GM23338 (cell line): ENCODE data around the gene FBRSL1. TPM values are rescaled to one million over a fixed set of nuclear protein-coding genes. Genes with fewer than 3 reads are reported as not detected.

Source experiments
- ATAC-seq: fragments of 200-7000 bp; cut with Tn5 transposase; 3 replicates; pipeline ENCODE4 v1.9.1; 2020
- DNase-seq: peaks from one replicate; pipeline ENCODE4 v3.0.0-alpha.2; 2015; ENCODE audit warnings: low spot score
- H2AFZ ChIP-seq: fragments of 200-600 bp; sonication (generic); 2 replicates; pipeline ENCODE4 v1.8.0; 2016; ENCODE audit warnings: antibody characterized with exemption, mild to moderate bottlenecking, moderate library complexity
- H3F3A ChIP-seq: fragments of 200-600 bp; sonication (generic); replicated peaks from 2 replicates; pipeline ENCODE4 v1.8.0; 2017; ENCODE audit warnings: antibody characterized with exemption, mixed run types, low read depth
- H3K27ac ChIP-seq: fragments of 200-600 bp; sonication (generic); 2 replicates; pipeline ENCODE4 v1.6.1; 2016; ENCODE audit warnings: low read depth
- H3K27me3 ChIP-seq: fragments of 200-600 bp; sonication (generic); 2 replicates; pipeline ENCODE4 v1.8.0; 2016; ENCODE audit warnings: mild to moderate bottlenecking, mixed run types, moderate library complexity; ENCODE audit not compliant: insufficient read depth
- H3K36me3 ChIP-seq: fragments of 200-600 bp; sonication (generic); 2 replicates; pipeline ENCODE4 v1.8.0; 2016; ENCODE audit warnings: mild to moderate bottlenecking; ENCODE audit not compliant: insufficient read depth
- H3K4me1 ChIP-seq: fragments of 200-600 bp; sonication (generic); 2 replicates; pipeline ENCODE4 v1.8.0; 2016; ENCODE audit warnings: mild to moderate bottlenecking, moderate library complexity; ENCODE audit not compliant: insufficient read depth
- H3K4me2 ChIP-seq: fragments of 200-600 bp; sonication (generic); 2 replicates; pipeline ENCODE4 v1.7.1; 2017; ENCODE audit warnings: mixed run types
- H3K4me3 ChIP-seq: fragments of 200-600 bp; sonication (generic); 2 replicates; pipeline ENCODE4 v1.6.1; 2016; ENCODE audit warnings: mixed run types
- H3K79me2 ChIP-seq: fragments of 200-600 bp; sonication (generic); replicated peaks from 2 replicates; pipeline ENCODE4 v1.8.0; 2017; ENCODE audit warnings: mild to moderate bottlenecking; ENCODE audit not compliant: insufficient read depth
- H3K9me2 ChIP-seq: fragments of 200-600 bp; sonication (generic); 2 replicates; pipeline ENCODE4 v1.8.0; 2017; ENCODE audit not compliant: insufficient read depth
- H4K20me1 ChIP-seq: fragments of 200-600 bp; sonication (generic); replicated peaks from 2 replicates; pipeline ENCODE4 v1.8.0; 2017; ENCODE audit warnings: mild to moderate bottlenecking; ENCODE audit not compliant: insufficient read depth
- H3K27ac Mint-ChIP-seq: 2 replicates; pipeline ENCODE4 v1.8.0; 2020; ENCODE audit warnings: inconsistent platforms, mild to moderate bottlenecking, moderate library complexity, mixed read lengths
- H3K27me3 Mint-ChIP-seq: 3 replicates; pipeline ENCODE4 v1.8.0; 2022; ENCODE audit warnings: low read depth, mild to moderate bottlenecking, moderate library complexity, mixed read lengths, inconsistent platforms; ENCODE audit not compliant: insufficient read depth, poor library complexity
- H3K36me3 Mint-ChIP-seq: 3 replicates; pipeline ENCODE4 v1.8.0; 2021; ENCODE audit warnings: low read depth, mild to moderate bottlenecking, inconsistent platforms, moderate library complexity, mixed read lengths
- H3K4me1 Mint-ChIP-seq: 3 replicates; pipeline ENCODE4 v1.8.0; 2020; ENCODE audit warnings: mild to moderate bottlenecking, inconsistent platforms, mixed read lengths
- H3K4me3 Mint-ChIP-seq: 3 replicates; pipeline ENCODE4 v1.8.0; 2021; ENCODE audit warnings: moderate library complexity, mild to moderate bottlenecking, inconsistent platforms, mixed read lengths
- H3K9me3 Mint-ChIP-seq: 3 replicates; pipeline ENCODE4 v1.8.0; 2020; ENCODE audit warnings: moderate library complexity, mild to moderate bottlenecking, inconsistent platforms, mixed read lengths
- CREB1 ChIP-seq: fragments of 250-450 bp; sonication (Bioruptor Pico); IDR thresholded peaks from 2 replicates; pipeline ENCODE4 v1.5.0; 2020; ENCODE audit warnings: low read depth, mild to moderate bottlenecking, moderate library complexity
- ETS1 ChIP-seq: IDR thresholded peaks from 2 replicates; pipeline ENCODE4 v1.6.1; 2016; ENCODE audit warnings: antibody characterized with exemption
- EZH2phosphoT487 ChIP-seq: fragments of 200-600 bp; sonication (generic); IDR thresholded peaks from one replicate; pipeline ENCODE4 v1.8.1; 2018; ENCODE audit warnings: antibody characterized with exemption; ENCODE audit not compliant: unreplicated experiment
- JUNB ChIP-seq: IDR thresholded peaks from one replicate; pipeline ENCODE4 v1.6.1; 2016; ENCODE audit warnings: antibody characterized with exemption; ENCODE audit not compliant: unreplicated experiment
- NANOG ChIP-seq: IDR thresholded peaks from 2 replicates; pipeline ENCODE4 v1.6.1; 2016; ENCODE audit warnings: antibody characterized with exemption, borderline replicate concordance
- POLR2AphosphoS5 ChIP-seq: IDR thresholded peaks from 2 replicates; pipeline ENCODE4 v1.6.1; 2016; ENCODE audit warnings: antibody characterized with exemption, low read depth
- ZNF331 ChIP-seq: fragments of 250-450 bp; sonication (Bioruptor Pico); IDR thresholded peaks from 2 replicates; pipeline ENCODE4 v1.5.0; 2020; ENCODE audit warnings: low read depth, mild to moderate bottlenecking, moderate library complexity
- ZNF462 ChIP-seq: fragments of 250-450 bp; sonication (Bioruptor Pico); IDR thresholded peaks from 2 replicates; pipeline ENCODE4 v1.5.0; 2020; ENCODE audit warnings: mild to moderate bottlenecking, moderate library complexity
- polyA plus RNA-seq: library from polyadenylated mRNA; unstranded; fragments of >200 nt; fragmentation: Nextera tagmentation; extraction: Ambion mirVana; gene quantifications from 2 replicates; pipeline ENCODE4 v1.2.1, GENCODE V29; 2016
- total RNA-seq: library from RNA; depleted of rRNA; stranded (reverse); fragments of >200 nt; shearing (Covaris generic); gene quantifications from 2 replicates; pipeline ENCODE4 v1.2.3, GENCODE V29; 2014

The FBRSL1 gene
- total and polyA plus RNA-seq, 2 experiments from 2014 or later = 37.8 to 89.8 TPM

- TF ChIP-seq ZNF462 (CRISPR knock-in tag) (no peak), CREB1 (no peak), ETS1 (no peak), POLR2AphosphoS5 (no peak), JUNB (no peak), EZH2phosphoT487 (no peak)
Observed at GRCh38 chr12:132452596-132453350, 37.2 kb upstream of the FBRSL1 start (continued).

GRCh38 chr12:132453361-132454192, 36.4 kb upstream of the FBRSL1 start:
- H3K4me3 ChIP-seq = no peak overlapping the region
- peaks cover 53% of the 10 kb centered on the region for H3K27me3 ChIP-seq
- peaks cover 52% of the 10 kb centered on the region for H3K27me3 Mint-ChIP-seq
- no peak overlapping the region for H3K4me2 ChIP-seq
- H3K4me3 Mint-ChIP-seq = no peak overlapping the region
- H3K27ac ChIP-seq = no peak overlapping the region
- H3F3A ChIP-seq = peaks cover 10% of the 10 kb centered on the region; the same call in 1 of the 2 replicates
- H3K9me2 ChIP-seq = no peaks in the 10 kb centered on the region
- no peaks in the 10 kb centered on the region for H3K4me1 ChIP-seq
- no peak overlapping the region for H2AFZ ChIP-seq
- H3K27ac Mint-ChIP-seq = no peak overlapping the region
- peaks cover 6% of the 10 kb centered on the region; the same call in 2 of the 3 replicates for H3K36me3 Mint-ChIP-seq
- DNase-seq = no peak
- peaks cover 13% of the 10 kb centered on the region for H3K9me3 Mint-ChIP-seq
- peak; percentile 33 for ATAC-seq
- H3K4me1 Mint-ChIP-seq = no peaks in the 10 kb centered on the region; the same call in 2 of the 3 replicates
- no peaks in the 10 kb centered on the region for H3K79me2 ChIP-seq
- H4K20me1 ChIP-seq = no peaks in the 10 kb centered on the region
- H3K36me3 ChIP-seq = no peaks in the 10 kb centered on the region
- TF ChIP-seq CREB1 (no peak), NANOG (no peak), ZNF331 (no peak)
